Panc1 (cell line): ENCODE results near the gene NEURL2. TPM values are rescaled to one million over a fixed set of nuclear protein-coding genes. Genes with fewer than 3 reads are reported as not detected.
"Not testable (repeated sequence)": the region's sequence is repeated elsewhere in the genome, so short reads cannot be mapped to it uniquely, and the experiment has no call there.

ENCODE experiments used
- ATAC-seq: fragments of 200-7000 bp; cut with Tn5 transposase; 2 replicates; pipeline ENCODE4 v1.9.1; 2020; ENCODE audit warnings: mild to moderate bottlenecking, moderate library complexity
- BruUV-seq: library from RNA; stranded (reverse); fragments of 400-500 nt; replicated peaks from 2 replicates; lab custom pipeline; 2021; lab: Mats Ljungman, UMichigan
- CTCF ChIA-PET: fragments of 300-600 bp; sonication (Branson Sonifier 250); formaldehyde crosslinking; loops from one replicate; lab custom pipeline; 2022; ENCODE audit warnings: antibody characterized with exemption; lab: Charles Lee
- POLR2A ChIA-PET: fragments of 300-600 bp; sonication (Branson Sonifier 250); formaldehyde crosslinking; loops from one replicate; lab custom pipeline; 2022; ENCODE audit warnings: antibody characterized with exemption; lab: Charles Lee
- DNase-seq: peaks from one replicate; pipeline ENCODE4 v3.0.0-alpha.2; 2010; ENCODE audit warnings: low read depth, low spot score
- H3K27ac ChIP-seq: 2 replicates; pipeline ENCODE4 v1.5.1; 2011; ENCODE audit warnings: mild to moderate bottlenecking, low read length, inconsistent platforms
- H3K27me3 ChIP-seq: fragments of 200-500 bp; sonication (Bioruptor generic); 2 replicates; pipeline ENCODE4 v1.6.0; 2014; ENCODE audit warnings: low read length, inconsistent platforms; ENCODE audit not compliant: control insufficient read depth, insufficient read depth
- H3K36me3 ChIP-seq: fragments of 200-500 bp; sonication (Bioruptor generic); 2 replicates; pipeline ENCODE4 v1.5.1; 2014; ENCODE audit warnings: inconsistent platforms, mild to moderate bottlenecking, low read length, moderate library complexity; ENCODE audit not compliant: control insufficient read depth, insufficient read depth
- H3K4me1 ChIP-seq: 2 replicates; pipeline ENCODE4 v1.5.1; 2011; ENCODE audit warnings: inconsistent platforms, mild to moderate bottlenecking, low read length, moderate library complexity; ENCODE audit not compliant: control insufficient read depth, insufficient read depth
- H3K4me3 ChIP-seq, 2 experiments: 2 replicates each; pipeline ENCODE4 v1.5.1; 2011 to 2012; ENCODE audit warnings: low read depth in 2 of 2, low read length in 2 of 2, mild to moderate bottlenecking in 2 of 2, inconsistent platforms in 1 of 2, moderate library complexity in 1 of 2
- H3K9me3 ChIP-seq: fragments of 200-500 bp; sonication (Bioruptor generic); 2 replicates; pipeline ENCODE4 v1.5.1; 2014; ENCODE audit warnings: low read depth, mild to moderate bottlenecking, inconsistent platforms, low read length, moderate library complexity; ENCODE audit not compliant: control insufficient read depth, insufficient read depth
- CTCF ChIP-seq: fragments of 450-650 bp; IDR thresholded peaks from 2 replicates; pipeline ENCODE4 v1.5.1; 2017; ENCODE audit warnings: mild to moderate bottlenecking
- POLR2AphosphoS5 ChIP-seq: IDR thresholded peaks from 2 replicates; pipeline ENCODE4 v1.6.1; 2012; ENCODE audit warnings: mild to moderate bottlenecking, low read depth, low read length, moderate library complexity
- REST ChIP-seq, 2 experiments: IDR thresholded peaks; 2 replicates each; pipeline ENCODE4 v1.6.1; 2011 to 2012; ENCODE audit warnings: low read depth in 2 of 2, control low read depth in 1 of 2, low read length in 1 of 2, mild to moderate bottlenecking in 1 of 2, moderate library complexity in 1 of 2; ENCODE audit not compliant: insufficient read depth in 1 of 2
- SIN3A ChIP-seq: IDR thresholded peaks from 2 replicates; pipeline ENCODE4 v1.6.1; 2012; ENCODE audit warnings: low read depth, mild to moderate bottlenecking, low read length, moderate library complexity, borderline replicate concordance; ENCODE audit not compliant: insufficient read depth
- TCF7L2 ChIP-seq: IDR thresholded peaks from 2 replicates; pipeline ENCODE4 v1.6.1; 2011; ENCODE audit warnings: mild to moderate bottlenecking, low read depth, low read length, inconsistent platforms
- in situ Hi-C: cut with HindIII; loops from 2 replicates; pipeline ENCODE4 v1.10.0; 2016; ENCODE audit warnings: low sequenced_read_pairs, low pct_unique_long_range_greater_than_20kb
- intact Hi-C: fragments of 100-400 bp; cut with micrococcal nuclease; formaldehyde crosslinking; loops from one replicate; pipeline ENCODE4 v1.10.0; 2022; ENCODE audit not compliant: unreplicated experiment
- total RNA-seq: library from RNA; stranded (reverse); gene quantifications from one replicate; pipeline ENCODE4 v1.2.1, GENCODE V29; 2021; ENCODE audit not compliant: unreplicated experiment

The NEURL2 gene
- total RNA-seq, 1 experiment from 2014 or later, result 3.0 TPM

- ATAC-seq, result no peak
- no peak overlapping the region for H3K4me3 ChIP-seq
- no peaks in the 10 kb centered on the region for H3K36me3 ChIP-seq
- BruUV-seq, result no TSS peak
- no peaks in the 10 kb centered on the region for H3K9me3 ChIP-seq
- ChIA-PET CTCF (interaction anchor here (0.6 to 0.7 kb wide), 2 partner anchors 36 to 67 kb away, joined by 4 to 5 read pairs; no protein-coding TSS in a partner anchor), POLR2A (no interaction called here)
- no peaks in the 10 kb centered on the region for H3K4me1 ChIP-seq
- TF ChIP-seq POLR2AphosphoS5, result no peak
- TF ChIP-seq TCF7L2, result no peak
- no peak for TF ChIP-seq REST (IDR thresholded peaks at IDR 0.05; ENCODE audit: insufficient read depth in 1 of 2, low read depth in 2 of 2, low read length in 1 of 2)
- no peak for TF ChIP-seq CTCF
- no peak for TF ChIP-seq SIN3A
- intact Hi-C loops (no loop called here), in situ Hi-C loops (no loop called here)
- DNase-seq, result no peak
- H3K27me3 ChIP-seq, result no peaks in the 10 kb centered on the region
- no peak overlapping the region for H3K27ac ChIP-seq
Measured at GRCh38 chr20:45902199-45902701, 11.2 kb upstream of the NEURL2 start.

DNA sequence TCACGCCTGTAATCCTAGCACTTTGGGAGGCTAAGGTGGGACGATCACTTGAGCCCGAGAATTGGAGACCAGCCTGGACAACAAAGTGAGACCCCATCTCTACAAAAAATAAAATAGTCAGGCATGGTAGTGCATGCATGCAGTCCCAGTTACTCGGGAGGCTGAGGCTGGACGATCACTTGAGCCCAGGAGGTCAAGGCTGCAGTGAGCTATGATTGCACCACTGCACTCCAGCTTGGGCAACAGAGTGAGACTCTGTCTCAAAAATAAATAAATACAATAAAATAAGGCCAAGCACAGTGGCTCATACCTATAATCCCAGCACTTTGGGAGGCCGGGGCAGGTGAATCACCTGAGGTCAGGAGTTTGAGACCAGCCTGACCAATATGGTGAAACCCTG, 10.3 kb upstream of the NEURL2 start:
- H3K4me1 ChIP-seq, H3K36me3 ChIP-seq, ATAC-seq, intact Hi-C loops, H3K9me3 ChIP-seq, DNase-seq, H3K27ac ChIP-seq, H3K4me3 ChIP-seq, POLR2A ChIA-PET, BruUV-seq, in situ Hi-C loops, CTCF ChIA-PET, H3K27me3 ChIP-seq: not testable (repeated sequence)

- H3K4me1 ChIP-seq, result no peaks in the 10 kb centered on the region
- in situ Hi-C loops, result no loop called here
- no peaks in the 10 kb centered on the region for H3K9me3 ChIP-seq
- no peaks in the 10 kb centered on the region for H3K36me3 ChIP-seq
- DNase-seq, result no peak
- CTCF ChIA-PET, result no interaction called here
- no TSS peak for BruUV-seq
- H3K27me3 ChIP-seq, result no peaks in the 10 kb centered on the region
- ATAC-seq, result no peak
- no peak overlapping the region for H3K27ac ChIP-seq
- TF ChIP-seq CTCF (no peak), POLR2AphosphoS5 (no peak), TCF7L2 (no peak), SIN3A (no peak)
- POLR2A ChIA-PET, result interaction anchor here (0.6 kb wide), 1 partner anchor 75 kb away, joined by 4 read pairs; no protein-coding TSS in a partner anchor
- no peak overlapping the region for H3K4me3 ChIP-seq
- intact Hi-C loops, result no loop called here
Measured at GRCh38 chr20:45899046-45899835, 8.2 kb upstream of the NEURL2 start.
